Retinal pigment epithelial cell (primary cell): Measurements from ENCODE around the gene AQP9.

ENCODE experiments used
- DNase-seq: peaks from one replicate; pipeline ENCODE4 v3.0.0-alpha.2; 2010; ENCODE audit warnings: low read depth
- H3K4me3 ChIP-seq: 2 replicates; pipeline ENCODE4 v1.5.1; 2011; ENCODE audit warnings: mild to moderate bottlenecking, low read length, control low read depth, moderate library complexity
- CTCF ChIP-seq: conservative IDR thresholded peaks from 2 replicates; pipeline ENCODE4 v1.5.1; 2011; ENCODE audit warnings: low read depth, low read length, control low read depth, inconsistent platforms

AQP9 gene

GRCh38 chr15:58147171-58147611 is 9.0 kb downstream of the AQP9 start:
- H3K4me3 ChIP-seq, result no peak overlapping the region
- DNase-seq, result peak; percentile 38
- TF ChIP-seq CTCF, result no peak

- DNase-seq, result no peak
- H3K4me3 ChIP-seq, result no peak overlapping the region
- no peak for TF ChIP-seq CTCF
These were observed 9.9 kb downstream of the AQP9 start for GRCh38 chr15:58148120-58148519.

GRCh38 chr15:58148633-58149445 is 10.7 kb downstream of the AQP9 start:
- no peak for DNase-seq
- H3K4me3 ChIP-seq, result no peak overlapping the region
- TF ChIP-seq CTCF, result no peak

GRCh38 chr15:58154769-58155168 is 16.6 kb downstream of the AQP9 start:
- no peak overlapping the region for H3K4me3 ChIP-seq
- no peak for DNase-seq
- no peak for TF ChIP-seq CTCF

GRCh38 chr15:58159827-58160386 is 21.7 kb downstream of the AQP9 start:
- no peak for TF ChIP-seq CTCF
- no peak for DNase-seq
- H3K4me3 ChIP-seq, result no peak overlapping the region

- no peak for TF ChIP-seq CTCF
- no peak overlapping the region for H3K4me3 ChIP-seq
- DNase-seq, result no peak
These were observed 23.3 kb downstream of the AQP9 start for GRCh38 chr15:58161436-58161930.

GRCh38 chr15:58163985-58164384 is 25.8 kb downstream of the AQP9 start:
- no peak overlapping the region for H3K4me3 ChIP-seq
- DNase-seq, result no peak
- TF ChIP-seq CTCF, result no peak
